ENCODE data around the gene CLDN11.

Gene CLDN11

DNA sequence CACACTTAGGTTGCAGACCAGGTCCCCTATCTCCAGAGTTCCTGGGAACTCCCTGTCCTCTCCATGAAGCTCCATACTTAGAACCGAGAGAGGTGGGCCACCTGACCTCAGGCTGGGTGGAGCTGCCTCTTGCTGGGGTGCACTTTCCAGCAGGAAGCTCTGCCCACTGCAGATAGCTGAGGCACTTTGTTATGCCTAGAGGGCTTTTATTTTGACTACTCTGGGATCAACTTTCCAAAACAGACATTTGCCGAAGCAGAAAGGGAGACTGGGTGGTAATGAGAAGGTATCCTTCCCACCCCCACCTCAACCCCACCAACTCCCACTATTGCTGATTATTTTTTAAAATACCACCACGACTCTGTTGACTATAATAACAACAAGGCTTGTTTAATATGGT lies 54.7 kb downstream of the CLDN11 start:
- DNase-seq, result no peak

DNA sequence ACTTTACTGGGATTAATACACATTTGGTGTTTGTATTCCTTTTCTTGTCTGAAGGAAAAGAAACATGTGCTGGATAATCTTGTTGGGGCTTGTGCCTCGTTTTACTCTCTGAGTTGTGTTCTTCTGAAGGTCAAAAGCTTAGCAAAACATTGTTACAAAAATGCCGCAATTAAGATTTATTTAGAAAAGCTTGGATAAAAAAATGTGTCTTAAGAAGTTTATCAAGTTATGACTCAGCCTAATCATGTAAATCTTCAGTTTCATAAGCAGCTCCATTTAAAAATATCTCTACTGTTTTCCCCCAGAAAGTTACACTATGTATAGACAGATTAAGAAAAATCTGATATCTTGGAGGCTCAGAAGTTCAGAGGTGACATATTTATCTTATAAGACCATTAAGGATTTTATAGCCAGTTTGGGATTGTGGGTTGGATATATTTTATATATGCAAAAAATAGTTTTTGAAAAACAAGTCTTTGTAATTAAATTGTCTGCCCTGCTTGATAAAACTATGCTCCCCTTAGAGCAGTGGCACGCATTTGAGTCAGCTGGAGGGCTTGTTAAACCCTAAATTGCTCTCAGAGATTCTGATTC lies 56.5 kb downstream of the CLDN11 start:
- no peak for DNase-seq

DNA sequence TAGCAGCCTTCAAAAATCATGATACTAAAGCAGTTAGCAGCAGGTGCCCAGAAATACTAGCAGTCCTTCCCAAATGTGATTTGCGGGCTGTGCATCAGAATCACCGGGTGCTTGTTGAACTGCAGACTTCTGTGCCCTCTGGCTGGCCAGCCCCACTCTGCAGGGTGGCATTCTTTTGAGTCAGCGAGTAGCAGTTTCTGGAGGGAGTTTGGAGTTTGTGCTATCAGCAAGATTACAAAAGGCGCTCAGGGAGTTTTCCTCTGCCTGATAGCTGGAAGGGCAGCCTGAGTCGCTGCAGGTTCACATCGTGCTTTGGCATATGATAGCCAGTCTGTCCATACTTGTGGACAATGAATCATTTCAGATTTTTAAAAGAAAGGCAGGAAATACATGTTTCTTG lies 57.6 kb downstream of the CLDN11 start:
- DNase-seq, result no peak

DNA sequence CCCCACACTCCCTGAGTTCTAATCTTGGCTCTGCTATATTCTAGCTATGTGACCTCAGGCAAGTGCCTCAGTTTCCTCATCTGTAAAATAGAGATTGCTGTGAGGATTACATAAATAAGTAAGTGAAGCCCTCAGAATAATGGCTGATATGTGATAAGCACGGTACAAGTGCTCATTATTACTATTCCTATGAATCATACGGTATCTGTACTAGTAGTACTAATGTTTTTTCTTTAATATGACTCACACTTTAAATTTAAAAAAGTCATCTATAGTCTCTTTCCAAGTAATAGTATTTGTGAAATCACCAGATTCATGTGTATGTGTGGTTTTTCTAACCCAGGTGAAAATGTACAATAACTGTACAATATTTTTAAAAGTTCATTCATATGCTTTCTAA lies 58.7 kb downstream of the CLDN11 start:
- DNase-seq, result no peak

DNA sequence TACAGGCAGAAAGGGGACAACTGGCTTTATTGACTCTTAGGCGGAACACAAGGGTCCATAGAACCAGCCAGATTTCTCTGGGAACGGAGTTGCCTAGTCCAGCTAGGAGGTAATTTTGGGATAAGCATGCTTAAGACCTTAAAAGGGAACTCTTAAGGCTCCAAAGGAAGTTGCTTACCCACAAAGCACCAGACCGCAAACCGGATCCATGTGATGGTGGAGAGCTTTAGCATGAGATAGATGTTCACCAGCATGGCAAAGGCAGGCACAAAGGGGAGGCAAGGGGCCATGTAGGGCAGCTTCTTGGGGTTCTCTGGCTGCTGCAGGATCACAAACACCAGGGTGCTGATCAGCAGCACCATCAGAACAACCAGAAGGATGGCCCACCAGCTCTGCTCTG lies 61.4 kb downstream of the CLDN11 start:
- no peak for DNase-seq

DNA sequence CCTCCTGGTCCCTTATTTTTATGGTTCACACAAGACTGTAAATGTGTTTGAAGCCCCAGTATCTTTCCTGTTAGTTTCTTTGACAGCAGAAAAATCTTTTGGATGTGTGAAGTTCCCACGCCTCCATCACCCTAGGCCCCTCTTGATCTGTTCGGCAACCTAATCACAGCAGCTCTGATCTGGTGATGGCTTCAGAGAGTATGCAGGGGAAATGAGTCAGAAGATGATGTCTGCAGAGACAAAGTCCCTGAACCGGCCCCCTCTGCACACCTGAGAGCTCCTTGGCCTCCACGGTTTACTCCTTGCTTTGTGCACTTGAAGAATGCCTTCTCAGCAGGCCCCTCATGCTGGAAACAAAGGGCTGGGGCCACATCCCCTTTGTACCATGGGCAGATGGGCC lies 63.5 kb downstream of the CLDN11 start:
- DNase-seq, result no peak

DNA sequence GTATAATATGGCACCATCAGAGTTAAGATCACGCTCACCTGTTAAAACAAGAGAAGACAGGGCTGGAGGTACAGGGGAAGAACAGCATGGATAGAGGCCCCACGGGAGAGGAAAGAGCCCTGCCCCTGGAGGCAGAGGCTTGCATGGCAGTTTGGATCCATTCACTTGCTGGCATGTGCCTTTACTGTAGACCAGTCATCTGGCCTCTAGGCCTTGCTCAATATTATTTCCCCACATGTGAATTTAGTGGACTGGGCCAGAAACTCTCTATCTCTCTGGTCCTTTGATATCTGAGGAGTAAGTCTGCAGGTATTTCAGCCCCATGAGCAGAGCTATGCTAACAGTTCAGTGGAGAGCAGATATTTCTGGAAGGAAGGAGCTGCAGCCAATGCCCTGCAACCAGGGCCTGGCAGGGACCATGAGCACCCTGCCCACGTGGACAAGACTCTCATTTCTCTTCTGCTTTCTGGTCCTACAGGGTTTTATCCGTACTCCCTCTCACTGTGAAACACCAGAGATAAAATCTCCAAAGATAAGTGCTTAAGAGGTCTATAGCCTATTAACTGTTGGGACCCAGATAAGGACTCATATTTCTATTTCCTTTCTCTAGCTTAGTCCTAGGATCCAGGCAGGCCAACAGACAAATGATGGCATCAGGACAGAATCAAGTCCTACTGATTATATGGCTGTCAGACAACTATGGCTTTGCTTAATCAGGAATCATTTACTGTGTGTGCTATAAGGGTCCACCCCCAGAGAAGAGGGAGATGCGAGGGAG lies 65.0 kb downstream of the CLDN11 start:
- DNase-seq, result no peak
